Measurements from ENCODE around the gene DHRS1. TPM values are rescaled to one million over a fixed set of nuclear protein-coding genes. Genes with fewer than 3 reads are reported as not detected.

Gene DHRS1
- total RNA-seq, 1 experiment from 2014 or later = 19.7 TPM

DNA sequence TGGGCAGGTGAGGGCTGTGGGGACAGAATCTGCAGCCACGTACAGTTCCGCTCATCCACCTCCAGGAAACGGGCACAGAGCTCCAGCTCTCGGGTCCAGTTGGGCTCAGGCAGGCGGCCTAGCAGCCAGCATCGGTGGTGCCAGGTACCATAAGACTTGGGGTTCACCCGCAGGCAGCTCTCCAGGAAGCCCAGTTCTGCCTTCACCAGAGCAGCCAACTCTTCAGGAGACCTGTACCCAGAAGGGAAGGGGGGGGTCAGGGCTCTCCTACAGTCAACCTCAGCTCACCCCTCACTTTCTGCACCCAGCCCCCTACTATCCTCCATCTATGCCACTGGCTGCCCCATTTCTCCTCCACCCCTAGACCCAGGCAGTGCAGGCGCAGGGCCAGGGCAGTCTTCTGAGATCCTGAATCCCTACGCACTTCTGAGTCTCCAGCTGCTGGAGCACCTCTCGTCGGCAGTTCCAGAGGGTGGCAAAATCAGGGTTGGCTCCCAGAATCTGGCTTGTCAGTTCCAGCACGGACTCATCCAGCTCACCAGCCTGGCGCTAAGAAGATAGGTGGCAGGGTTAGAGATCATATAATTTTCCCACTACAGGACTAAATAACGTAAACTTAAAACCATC is 29.6 kb downstream of the DHRS1 start:
- intact Hi-C loops (cut with micrococcal nuclease; ENCODE audit: unreplicated experiment) = loop anchor here (2.0 kb wide), 1 partner anchor 27 kb away; the partner anchor contains the start of gene TINF2
- no peak overlapping the region for H3K4me3 Mint-ChIP-seq (ENCODE audit: low read depth, unreplicated experiment)
- peaks cover 27% of the 10 kb centered on the region for H3K36me3 Mint-ChIP-seq (ENCODE audit: insufficient read depth, unreplicated experiment)
- TF ChIP-seq, protein P1, sequence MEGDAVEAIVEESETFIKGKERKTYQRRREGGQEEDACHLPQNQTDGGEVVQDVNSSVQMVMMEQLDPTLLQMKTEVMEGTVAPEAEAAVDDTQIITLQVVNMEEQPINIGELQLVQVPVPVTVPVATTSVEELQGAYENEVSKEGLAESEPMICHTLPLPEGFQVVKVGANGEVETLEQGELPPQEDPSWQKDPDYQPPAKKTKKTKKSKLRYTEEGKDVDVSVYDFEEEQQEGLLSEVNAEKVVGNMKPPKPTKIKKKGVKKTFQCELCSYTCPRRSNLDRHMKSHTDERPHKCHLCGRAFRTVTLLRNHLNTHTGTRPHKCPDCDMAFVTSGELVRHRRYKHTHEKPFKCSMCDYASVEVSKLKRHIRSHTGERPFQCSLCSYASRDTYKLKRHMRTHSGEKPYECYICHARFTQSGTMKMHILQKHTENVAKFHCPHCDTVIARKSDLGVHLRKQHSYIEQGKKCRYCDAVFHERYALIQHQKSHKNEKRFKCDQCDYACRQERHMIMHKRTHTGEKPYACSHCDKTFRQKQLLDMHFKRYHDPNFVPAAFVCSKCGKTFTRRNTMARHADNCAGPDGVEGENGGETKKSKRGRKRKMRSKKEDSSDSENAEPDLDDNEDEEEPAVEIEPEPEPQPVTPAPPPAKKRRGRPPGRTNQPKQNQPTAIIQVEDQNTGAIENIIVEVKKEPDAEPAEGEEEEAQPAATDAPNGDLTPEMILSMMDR (IDR thresholded peaks at IDR 0.05; ENCODE audit: unreplicated experiment) = no peak
- no peaks in the 10 kb centered on the region for H3K27me3 Mint-ChIP-seq (ENCODE audit: unreplicated experiment)
- H3K4me1 Mint-ChIP-seq (ENCODE audit: low read depth, unreplicated experiment) = peaks cover 32% of the 10 kb centered on the region
- H3K27ac Mint-ChIP-seq (ENCODE audit: unreplicated experiment) = no peak overlapping the region
- CTCF ChIA-PET = interaction anchor here (1.7 kb wide), 1 partner anchor 28 kb away, joined by 9 read pairs; the partner anchor contains the start of gene TINF2
- no peaks in the 10 kb centered on the region for H3K9me3 Mint-ChIP-seq (ENCODE audit: low read depth, unreplicated experiment)
- no peak for DNase-seq
- no TSS peak for BruUV-seq (replicated peaks)

DNA sequence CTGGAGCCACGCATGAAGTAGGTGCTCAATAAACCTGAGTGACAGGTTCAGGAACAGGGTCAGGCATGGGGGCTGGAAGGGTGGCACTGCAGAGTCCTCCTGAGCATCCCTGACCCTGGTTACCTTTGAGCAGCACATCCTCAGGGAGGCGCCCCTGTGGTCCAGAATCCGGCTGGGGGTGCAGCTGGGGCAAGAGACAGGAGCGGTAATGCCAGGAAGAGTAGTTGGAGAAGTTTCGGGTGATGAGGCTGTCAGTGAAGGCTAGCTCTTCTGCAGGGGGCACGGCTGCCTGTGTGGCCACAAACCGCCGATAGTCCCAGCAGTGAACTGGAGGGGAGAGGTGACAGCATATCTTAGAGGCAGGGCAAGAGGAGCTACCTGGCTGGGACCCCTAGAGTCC is 30.2 kb downstream of the DHRS1 start:
- intact Hi-C loops (cut with micrococcal nuclease; ENCODE audit: unreplicated experiment) = no loop called here
- TF ChIP-seq, protein P1 (IDR thresholded peaks at IDR 0.05; ENCODE audit: unreplicated experiment) = no peak
- Mint-ChIP-seq H3K9me3 (ENCODE audit: low read depth, unreplicated experiment) (no peaks in the 10 kb centered on the region), H3K36me3 (ENCODE audit: insufficient read depth, unreplicated experiment) (peaks cover 27% of the 10 kb centered on the region), H3K4me1 (ENCODE audit: low read depth, unreplicated experiment) (peaks cover 30% of the 10 kb centered on the region), H3K27me3 (ENCODE audit: unreplicated experiment) (no peaks in the 10 kb centered on the region), H3K4me3 (ENCODE audit: low read depth, unreplicated experiment) (no peak overlapping the region), H3K27ac (ENCODE audit: unreplicated experiment) (no peak overlapping the region)
- CTCF ChIA-PET = no interaction called here
- DNase-seq = no peak
- BruUV-seq (replicated peaks) = no TSS peak

DNA sequence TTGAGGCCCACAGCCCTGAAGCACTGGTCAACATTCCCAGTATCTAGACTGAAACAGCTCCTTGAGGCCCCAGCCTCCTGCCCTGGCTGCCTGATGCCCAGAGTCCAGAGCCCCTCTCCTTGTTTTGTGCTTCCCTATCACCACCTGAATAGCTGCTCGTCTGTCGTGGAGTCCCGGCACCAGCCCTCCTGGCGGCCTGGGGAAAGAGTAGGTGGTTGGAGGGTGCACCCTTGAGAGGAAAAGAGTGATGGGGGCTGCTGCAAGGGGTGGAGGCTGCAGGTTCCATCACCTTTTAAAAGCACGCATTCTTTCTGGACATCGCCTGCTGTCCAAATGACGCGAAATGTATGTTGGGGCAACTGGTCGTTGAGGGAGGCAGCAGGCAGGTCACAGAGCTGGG is 31.4 kb downstream of the DHRS1 start:
- no peaks in the 10 kb centered on the region for H3K27me3 Mint-ChIP-seq (ENCODE audit: unreplicated experiment)
- CTCF ChIA-PET = no interaction called here

DNA sequence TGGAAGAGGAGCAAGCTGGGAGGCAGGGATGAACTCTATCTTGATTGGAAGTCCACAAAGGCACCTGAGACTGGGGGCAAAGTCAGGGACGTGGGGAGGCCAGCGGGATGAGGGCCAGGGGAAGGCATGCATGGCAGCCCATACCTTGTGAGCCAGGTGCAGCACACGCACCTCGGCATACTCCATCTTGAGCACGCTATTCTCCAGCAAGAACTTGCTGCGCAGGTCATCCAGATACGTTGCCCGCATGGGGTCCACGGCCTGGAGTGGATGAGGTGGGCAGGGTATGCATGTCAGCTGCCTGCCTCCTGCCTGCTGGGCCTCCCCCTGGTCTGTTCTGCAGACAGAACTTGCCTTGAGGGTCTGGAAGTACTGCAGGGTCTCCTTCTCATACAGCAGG is 32.1 kb downstream of the DHRS1 start:
- no TSS peak for BruUV-seq (replicated peaks)
- peaks cover 11% of the 10 kb centered on the region for H3K4me1 Mint-ChIP-seq (ENCODE audit: low read depth, unreplicated experiment)
- intact Hi-C loops (cut with micrococcal nuclease; ENCODE audit: unreplicated experiment) = no loop called here
- DNase-seq = no peak
- no peak overlapping the region for H3K4me3 Mint-ChIP-seq (ENCODE audit: low read depth, unreplicated experiment)
- H3K27ac Mint-ChIP-seq (ENCODE audit: unreplicated experiment) = no peak overlapping the region
- peaks cover 27% of the 10 kb centered on the region for H3K36me3 Mint-ChIP-seq (ENCODE audit: insufficient read depth, unreplicated experiment)
- no peaks in the 10 kb centered on the region for H3K27me3 Mint-ChIP-seq (ENCODE audit: unreplicated experiment)
- CTCF ChIA-PET = no interaction called here
- H3K9me3 Mint-ChIP-seq (ENCODE audit: low read depth, unreplicated experiment) = no peaks in the 10 kb centered on the region
- TF ChIP-seq, protein P1 (IDR thresholded peaks at IDR 0.05; ENCODE audit: unreplicated experiment) = no peak

More for the DNA sequence above, 31.4 kb downstream of the DHRS1 start:
- TF ChIP-seq, protein P1 (IDR thresholded peaks at IDR 0.05; ENCODE audit: unreplicated experiment) = no peak
- no TSS peak for BruUV-seq (replicated peaks)
- peaks cover 27% of the 10 kb centered on the region for H3K36me3 Mint-ChIP-seq (ENCODE audit: insufficient read depth, unreplicated experiment)
- no peaks in the 10 kb centered on the region for H3K9me3 Mint-ChIP-seq (ENCODE audit: low read depth, unreplicated experiment)
- no peak overlapping the region for H3K4me3 Mint-ChIP-seq (ENCODE audit: low read depth, unreplicated experiment)
- intact Hi-C loops (cut with micrococcal nuclease; ENCODE audit: unreplicated experiment) = no loop called here
- H3K27ac Mint-ChIP-seq (ENCODE audit: unreplicated experiment) = no peak overlapping the region
- no peak for DNase-seq
- H3K4me1 Mint-ChIP-seq (ENCODE audit: low read depth, unreplicated experiment) = peaks cover 18% of the 10 kb centered on the region
